ENCODE measurements around the gene RAP1B.

Gene RAP1B

DNA sequence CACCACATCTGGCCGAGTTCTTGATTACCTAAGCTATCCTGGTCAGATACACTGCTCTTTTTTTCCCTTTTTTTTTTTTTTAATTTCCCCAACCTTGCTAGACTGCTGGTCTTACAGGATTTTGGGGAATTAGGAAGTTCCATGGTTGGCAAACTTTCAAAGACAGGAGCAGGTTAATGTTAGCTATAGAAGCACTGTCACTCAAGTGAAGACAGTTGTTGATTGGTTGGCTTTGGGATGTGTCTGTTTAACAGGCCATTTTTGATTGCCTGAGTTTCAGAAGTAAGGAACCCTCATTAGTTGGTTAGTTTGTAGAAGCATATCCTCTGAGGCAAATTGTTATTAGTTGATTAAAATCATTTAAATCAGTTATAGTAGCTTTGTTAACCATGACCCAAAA lies 36.8 kb downstream of the RAP1B start:
- TF ChIP-seq, protein P1, sequence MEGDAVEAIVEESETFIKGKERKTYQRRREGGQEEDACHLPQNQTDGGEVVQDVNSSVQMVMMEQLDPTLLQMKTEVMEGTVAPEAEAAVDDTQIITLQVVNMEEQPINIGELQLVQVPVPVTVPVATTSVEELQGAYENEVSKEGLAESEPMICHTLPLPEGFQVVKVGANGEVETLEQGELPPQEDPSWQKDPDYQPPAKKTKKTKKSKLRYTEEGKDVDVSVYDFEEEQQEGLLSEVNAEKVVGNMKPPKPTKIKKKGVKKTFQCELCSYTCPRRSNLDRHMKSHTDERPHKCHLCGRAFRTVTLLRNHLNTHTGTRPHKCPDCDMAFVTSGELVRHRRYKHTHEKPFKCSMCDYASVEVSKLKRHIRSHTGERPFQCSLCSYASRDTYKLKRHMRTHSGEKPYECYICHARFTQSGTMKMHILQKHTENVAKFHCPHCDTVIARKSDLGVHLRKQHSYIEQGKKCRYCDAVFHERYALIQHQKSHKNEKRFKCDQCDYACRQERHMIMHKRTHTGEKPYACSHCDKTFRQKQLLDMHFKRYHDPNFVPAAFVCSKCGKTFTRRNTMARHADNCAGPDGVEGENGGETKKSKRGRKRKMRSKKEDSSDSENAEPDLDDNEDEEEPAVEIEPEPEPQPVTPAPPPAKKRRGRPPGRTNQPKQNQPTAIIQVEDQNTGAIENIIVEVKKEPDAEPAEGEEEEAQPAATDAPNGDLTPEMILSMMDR (IDR thresholded peaks at IDR 0.05; ENCODE audit: insufficient read depth, low read length, poor library complexity, severe bottlenecking) = no peak
- Histone ChIP-seq H3K27me3 (replicated peaks; ENCODE audit: control insufficient read depth, insufficient read depth, low read length) (no peaks in the 10 kb centered on the region), H3K36me3 (ENCODE audit: control insufficient read depth, insufficient read depth, low read length) (peaks cover 2% of the 10 kb centered on the region), H3K4me3 (replicated peaks; ENCODE audit: low read depth, low read length) (no peak overlapping the region)
- DNase-seq (ENCODE audit: extremely low read depth, insufficient read length) = no peak

DNA sequence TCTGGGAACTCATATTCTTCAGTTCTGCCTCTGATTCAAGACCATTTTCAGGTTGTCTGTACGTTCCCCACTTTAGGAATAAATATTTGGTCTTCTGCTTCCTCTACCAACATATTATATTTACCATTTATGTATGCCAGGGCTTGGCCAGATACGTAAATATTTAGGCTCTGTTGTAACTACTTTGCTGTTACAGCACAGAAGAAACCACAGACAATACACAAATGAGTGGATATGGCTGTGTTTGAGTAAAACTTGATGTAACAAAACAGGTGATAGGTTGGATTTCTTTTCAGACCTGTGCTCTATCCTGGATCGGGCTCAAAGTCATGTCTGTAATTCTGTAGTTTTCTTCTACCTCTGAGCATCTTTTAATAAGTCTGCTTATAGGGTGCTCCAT lies 37.5 kb downstream of the RAP1B start:
- DNase-seq (ENCODE audit: extremely low read depth, insufficient read length) = no peak
- Histone ChIP-seq H3K27me3 (replicated peaks; ENCODE audit: control insufficient read depth, insufficient read depth, low read length) (no peaks in the 10 kb centered on the region), H3K36me3 (ENCODE audit: control insufficient read depth, insufficient read depth, low read length) (peaks cover 2% of the 10 kb centered on the region), H3K4me3 (replicated peaks; ENCODE audit: low read depth, low read length) (no peak overlapping the region)
- TF ChIP-seq, protein P1 (IDR thresholded peaks at IDR 0.05; ENCODE audit: insufficient read depth, low read length, poor library complexity, severe bottlenecking) = no peak

DNA sequence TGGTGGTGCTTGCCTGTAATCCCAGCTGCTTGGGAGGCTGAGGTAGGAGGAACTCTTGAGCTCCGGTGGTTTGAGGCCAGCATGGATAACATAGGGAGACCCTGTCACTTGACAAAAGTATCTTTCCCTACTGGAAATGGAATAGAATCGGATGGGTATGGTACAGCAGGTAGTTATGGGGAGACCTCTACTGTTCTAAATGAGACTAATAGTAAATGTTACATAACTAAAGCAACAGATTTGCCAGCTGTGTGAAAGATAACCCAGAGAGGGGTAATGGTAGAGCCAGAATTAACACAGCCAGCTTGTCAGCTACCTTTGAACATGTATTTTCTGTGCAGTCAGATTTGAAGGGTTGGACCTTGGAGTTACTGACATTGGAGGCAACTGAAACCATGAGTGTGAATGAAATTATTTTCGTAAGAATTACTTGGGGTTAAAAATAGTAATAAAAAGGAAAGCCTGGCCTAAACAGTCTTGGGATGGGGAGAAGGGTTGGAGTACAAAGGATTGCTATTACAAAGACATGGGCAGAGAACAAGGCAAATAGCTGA lies 54.4 kb downstream of the RAP1B start:
- no peak for DNase-seq (ENCODE audit: extremely low read depth, insufficient read length)
- H3K36me3 ChIP-seq (ENCODE audit: control insufficient read depth, insufficient read depth, low read length) = peaks cover 3% of the 10 kb centered on the region; the same call in 1 of the 2 replicates
- TF ChIP-seq, protein P1 (IDR thresholded peaks at IDR 0.05; ENCODE audit: insufficient read depth, low read length, poor library complexity, severe bottlenecking) = no peak
- H3K4me3 ChIP-seq (replicated peaks; ENCODE audit: low read depth, low read length) = no peak overlapping the region
- H3K27me3 ChIP-seq (replicated peaks; ENCODE audit: control insufficient read depth, insufficient read depth, low read length) = no peaks in the 10 kb centered on the region

DNA sequence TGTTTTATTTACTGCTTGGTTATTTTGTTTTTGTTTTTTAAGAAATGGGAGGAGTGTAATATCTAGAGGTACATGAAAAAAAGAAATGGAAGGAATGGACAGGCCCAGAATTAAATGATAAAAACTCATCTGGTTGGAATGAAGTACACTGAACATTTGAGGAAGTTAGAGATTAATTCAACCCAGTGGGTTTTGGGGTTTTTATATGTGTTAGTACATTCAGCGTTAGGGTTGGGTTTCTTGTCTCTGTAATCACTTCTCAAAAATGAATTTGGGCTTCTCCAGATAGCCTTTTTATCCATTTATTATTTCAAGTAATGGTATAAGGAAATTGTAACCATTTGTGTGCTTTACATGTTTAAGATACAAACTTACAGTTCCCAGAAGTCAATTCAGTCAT lies 56.6 kb downstream of the RAP1B start:
- no peak for DNase-seq (ENCODE audit: extremely low read depth, insufficient read length)

DNA sequence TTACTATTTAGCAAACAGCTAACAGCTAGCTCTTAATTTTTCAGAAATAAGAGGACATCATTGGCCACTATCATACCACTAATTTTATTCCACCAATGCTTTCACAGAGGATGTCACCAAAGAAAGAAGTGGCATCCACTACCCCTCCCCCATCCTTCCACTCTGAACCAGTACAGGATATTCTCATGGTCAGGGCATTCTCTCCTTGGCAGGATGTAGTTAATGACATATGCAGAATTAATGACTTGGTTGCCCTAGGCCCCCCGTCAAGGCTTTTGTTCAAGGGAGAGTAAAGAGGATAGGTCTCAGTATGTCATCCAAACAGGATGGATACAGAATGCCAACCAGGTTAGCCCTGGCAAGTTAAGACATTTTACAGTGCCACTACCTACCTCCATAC lies 57.2 kb downstream of the RAP1B start:
- no peaks in the 10 kb centered on the region for H3K27me3 ChIP-seq (replicated peaks; ENCODE audit: control insufficient read depth, insufficient read depth, low read length)
- no peak overlapping the region for H3K4me3 ChIP-seq (replicated peaks; ENCODE audit: low read depth, low read length)
- H3K36me3 ChIP-seq (ENCODE audit: control insufficient read depth, insufficient read depth, low read length) = no peaks in the 10 kb centered on the region
- TF ChIP-seq, protein P1 (IDR thresholded peaks at IDR 0.05; ENCODE audit: insufficient read depth, low read length, poor library complexity, severe bottlenecking) = no peak
- no peak for DNase-seq (ENCODE audit: extremely low read depth, insufficient read length)

More for the DNA sequence above, 56.6 kb downstream of the RAP1B start:
- TF ChIP-seq, protein P1 (IDR thresholded peaks at IDR 0.05; ENCODE audit: insufficient read depth, low read length, poor library complexity, severe bottlenecking) = no peak
- no peak overlapping the region for H3K4me3 ChIP-seq (replicated peaks; ENCODE audit: low read depth, low read length)
- no peaks in the 10 kb centered on the region for H3K36me3 ChIP-seq (ENCODE audit: control insufficient read depth, insufficient read depth, low read length)
- H3K27me3 ChIP-seq (replicated peaks; ENCODE audit: control insufficient read depth, insufficient read depth, low read length) = no peaks in the 10 kb centered on the region

DNA sequence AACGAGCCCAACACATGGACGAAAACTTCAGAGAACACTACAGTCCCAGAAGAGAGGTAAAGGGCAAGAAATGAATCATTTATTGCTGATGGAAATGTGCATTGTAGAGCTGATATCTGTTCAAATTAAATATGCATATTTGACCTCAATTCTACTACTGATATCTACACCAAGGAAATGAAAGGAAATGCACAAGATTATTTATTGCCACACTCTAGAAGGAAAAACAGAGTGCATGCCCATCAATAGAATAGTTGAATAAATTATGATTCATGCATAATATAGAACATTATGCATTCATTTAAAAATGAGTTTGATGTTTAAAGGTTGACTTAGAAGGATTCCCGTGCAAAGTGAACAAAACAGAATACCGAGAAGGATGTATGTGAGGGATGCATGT lies 60.5 kb downstream of the RAP1B start:
- no peak for DNase-seq (ENCODE audit: extremely low read depth, insufficient read length)
- TF ChIP-seq, protein P1 (IDR thresholded peaks at IDR 0.05; ENCODE audit: insufficient read depth, low read length, poor library complexity, severe bottlenecking) = no peak
- no peaks in the 10 kb centered on the region for H3K27me3 ChIP-seq (replicated peaks; ENCODE audit: control insufficient read depth, insufficient read depth, low read length)
- no peaks in the 10 kb centered on the region for H3K36me3 ChIP-seq (ENCODE audit: control insufficient read depth, insufficient read depth, low read length)
- no peak overlapping the region for H3K4me3 ChIP-seq (replicated peaks; ENCODE audit: low read depth, low read length)
